ENCODE data around the gene DUSP3.

DUSP3 gene

DNA sequence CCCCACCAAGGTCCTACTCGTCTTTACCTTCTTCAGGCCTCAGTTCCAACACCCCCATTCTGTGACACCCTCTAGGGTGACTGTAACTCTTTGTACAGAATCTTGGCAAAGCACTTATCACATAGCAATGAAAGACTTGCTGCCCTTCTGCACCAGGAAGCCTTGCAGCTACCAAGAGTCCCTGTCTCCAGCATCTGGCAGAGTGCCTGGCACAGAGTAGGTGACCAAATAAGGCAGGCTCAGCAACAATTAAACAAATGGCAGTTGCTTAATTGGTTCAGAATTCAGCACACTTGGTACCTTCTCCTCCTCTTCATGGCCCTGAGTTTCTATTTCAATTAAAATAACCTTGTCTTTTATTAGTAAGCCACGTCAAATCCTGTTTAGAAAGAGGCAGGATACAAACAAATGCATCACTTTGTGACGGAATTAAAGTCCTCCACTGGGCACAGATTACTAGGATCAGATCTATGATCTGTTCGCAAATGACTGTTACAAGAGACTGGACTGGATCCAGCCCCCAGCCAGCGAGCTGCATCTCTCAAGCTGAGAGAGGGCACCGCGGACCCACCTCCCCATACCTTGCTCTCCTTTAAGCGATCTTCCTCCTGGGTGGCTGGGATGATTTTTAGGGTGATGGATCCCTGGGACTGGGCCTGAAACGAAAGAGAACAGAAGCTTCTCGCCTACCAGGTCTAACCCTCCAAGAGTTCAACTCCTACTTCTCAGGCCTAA is 44.7 kb upstream of the DUSP3 start:
- H3K27ac ChIP-seq (ENCODE audit: low read length) = no peak overlapping the region
- H3K9me3 ChIP-seq (ENCODE audit: insufficient read depth, low read length) = no peaks in the 10 kb centered on the region
- H3K79me2 ChIP-seq (ENCODE audit: low read length) = no peaks in the 10 kb centered on the region
- no peak overlapping the region for H3K4me3 ChIP-seq (ENCODE audit: low read length)
- no peaks in the 10 kb centered on the region for H3K27me3 ChIP-seq (ENCODE audit: low read depth, low read length)
- H3K36me3 ChIP-seq (replicated peaks; ENCODE audit: low read depth, low read length) = no peaks in the 10 kb centered on the region
- no peaks in the 10 kb centered on the region for H4K20me1 ChIP-seq (ENCODE audit: insufficient read depth, low read length)
- TF ChIP-seq, protein P1, sequence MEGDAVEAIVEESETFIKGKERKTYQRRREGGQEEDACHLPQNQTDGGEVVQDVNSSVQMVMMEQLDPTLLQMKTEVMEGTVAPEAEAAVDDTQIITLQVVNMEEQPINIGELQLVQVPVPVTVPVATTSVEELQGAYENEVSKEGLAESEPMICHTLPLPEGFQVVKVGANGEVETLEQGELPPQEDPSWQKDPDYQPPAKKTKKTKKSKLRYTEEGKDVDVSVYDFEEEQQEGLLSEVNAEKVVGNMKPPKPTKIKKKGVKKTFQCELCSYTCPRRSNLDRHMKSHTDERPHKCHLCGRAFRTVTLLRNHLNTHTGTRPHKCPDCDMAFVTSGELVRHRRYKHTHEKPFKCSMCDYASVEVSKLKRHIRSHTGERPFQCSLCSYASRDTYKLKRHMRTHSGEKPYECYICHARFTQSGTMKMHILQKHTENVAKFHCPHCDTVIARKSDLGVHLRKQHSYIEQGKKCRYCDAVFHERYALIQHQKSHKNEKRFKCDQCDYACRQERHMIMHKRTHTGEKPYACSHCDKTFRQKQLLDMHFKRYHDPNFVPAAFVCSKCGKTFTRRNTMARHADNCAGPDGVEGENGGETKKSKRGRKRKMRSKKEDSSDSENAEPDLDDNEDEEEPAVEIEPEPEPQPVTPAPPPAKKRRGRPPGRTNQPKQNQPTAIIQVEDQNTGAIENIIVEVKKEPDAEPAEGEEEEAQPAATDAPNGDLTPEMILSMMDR (IDR thresholded peaks at IDR 0.05; ENCODE audit: low read depth, low read length) = no peak
- TF ChIP-seq EZH2phosphoT487 (IDR thresholded peaks at IDR 0.05; ENCODE audit: low read depth) = no peak
- H2AFZ ChIP-seq (ENCODE audit: low read depth, low read length) = no peak overlapping the region
- H3K4me2 ChIP-seq (ENCODE audit: low read length) = no peak overlapping the region
- H3K4me1 ChIP-seq (ENCODE audit: low read length) = no peaks in the 10 kb centered on the region
- no peak overlapping the region for H3K9ac ChIP-seq (ENCODE audit: low read length)

DNA sequence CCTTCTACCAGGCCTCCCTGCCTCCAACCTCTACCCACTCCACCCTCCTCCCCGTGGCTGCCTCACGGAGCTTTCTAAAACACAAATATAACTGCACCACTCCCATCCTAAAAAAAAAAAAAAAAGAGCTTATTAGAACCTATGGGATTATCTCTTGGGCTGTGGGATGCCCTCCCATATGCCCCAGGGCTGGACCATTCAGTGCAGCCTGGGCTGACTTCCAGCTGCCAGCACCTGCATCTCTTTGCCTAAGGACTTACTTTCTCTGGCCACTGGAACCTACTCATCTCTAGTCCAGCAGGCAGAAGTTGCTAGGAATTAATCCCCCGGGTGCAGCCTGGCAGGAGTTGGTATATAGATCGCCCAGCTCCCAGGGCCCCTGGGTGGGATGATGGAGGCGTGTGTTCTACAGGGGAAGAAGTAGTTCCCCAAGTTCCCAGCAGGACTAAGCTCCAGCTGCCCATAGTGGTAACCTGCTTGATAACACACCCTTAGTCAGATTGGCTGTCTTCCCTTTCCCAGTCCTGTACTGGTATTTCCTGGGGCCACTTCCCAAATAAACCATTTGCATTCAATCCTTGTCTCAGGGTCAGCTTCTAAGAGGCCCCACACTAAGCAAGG is 43.9 kb upstream of the DUSP3 start:
- Histone ChIP-seq H3K27me3 (ENCODE audit: low read depth, low read length) (no peaks in the 10 kb centered on the region), H4K20me1 (ENCODE audit: insufficient read depth, low read length) (no peaks in the 10 kb centered on the region), H3K4me2 (ENCODE audit: low read length) (no peak overlapping the region), H3K27ac (ENCODE audit: low read length) (no peak overlapping the region), H3K9ac (ENCODE audit: low read length) (no peak overlapping the region), H3K9me3 (ENCODE audit: insufficient read depth, low read length) (no peaks in the 10 kb centered on the region), H2AFZ (ENCODE audit: low read depth, low read length) (no peak overlapping the region), H3K79me2 (ENCODE audit: low read length) (no peaks in the 10 kb centered on the region), H3K4me3 (ENCODE audit: low read length) (no peak overlapping the region), H3K4me1 (ENCODE audit: low read length) (no peaks in the 10 kb centered on the region), H3K36me3 (replicated peaks; ENCODE audit: low read depth, low read length) (no peaks in the 10 kb centered on the region)
- no peak for TF ChIP-seq EZH2phosphoT487 (IDR thresholded peaks at IDR 0.05; ENCODE audit: low read depth)
- TF ChIP-seq, protein P1 (IDR thresholded peaks at IDR 0.05; ENCODE audit: low read depth, low read length) = no peak

DNA sequence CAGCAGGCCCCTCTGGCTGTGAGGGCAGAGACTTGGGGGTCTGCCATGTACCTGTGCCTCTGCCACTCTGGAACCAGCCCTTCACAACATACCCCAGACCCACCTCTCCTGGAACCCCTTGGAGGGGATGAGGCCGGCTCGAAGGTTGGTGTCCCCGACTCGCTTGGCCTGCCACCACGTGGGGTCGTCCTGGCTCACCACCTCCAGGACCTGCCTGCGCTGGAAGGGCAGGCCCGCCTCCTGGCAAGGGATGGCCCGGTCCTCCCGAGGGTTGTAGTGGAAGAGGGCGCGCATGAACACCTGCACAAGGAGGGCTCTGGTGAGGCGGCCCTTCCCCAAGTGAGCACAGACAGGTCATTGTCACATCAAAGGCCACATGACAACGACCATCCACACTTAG is 42.0 kb upstream of the DUSP3 start:
- Histone ChIP-seq H2AFZ (ENCODE audit: low read depth, low read length) (no peak overlapping the region), H3K36me3 (replicated peaks; ENCODE audit: low read depth, low read length) (no peaks in the 10 kb centered on the region), H3K9ac (ENCODE audit: low read length) (no peak overlapping the region), H4K20me1 (ENCODE audit: insufficient read depth, low read length) (no peaks in the 10 kb centered on the region), H3K4me3 (ENCODE audit: low read length) (no peak overlapping the region), H3K27ac (ENCODE audit: low read length) (no peak overlapping the region), H3K9me3 (ENCODE audit: insufficient read depth, low read length) (no peaks in the 10 kb centered on the region), H3K27me3 (ENCODE audit: low read depth, low read length) (no peaks in the 10 kb centered on the region), H3K79me2 (ENCODE audit: low read length) (no peaks in the 10 kb centered on the region), H3K4me1 (ENCODE audit: low read length) (no peaks in the 10 kb centered on the region), H3K4me2 (ENCODE audit: low read length) (no peak overlapping the region)
- no peak for TF ChIP-seq EZH2phosphoT487 (IDR thresholded peaks at IDR 0.05; ENCODE audit: low read depth)
- TF ChIP-seq, protein P1 (IDR thresholded peaks at IDR 0.05; ENCODE audit: low read depth, low read length) = no peak

DNA sequence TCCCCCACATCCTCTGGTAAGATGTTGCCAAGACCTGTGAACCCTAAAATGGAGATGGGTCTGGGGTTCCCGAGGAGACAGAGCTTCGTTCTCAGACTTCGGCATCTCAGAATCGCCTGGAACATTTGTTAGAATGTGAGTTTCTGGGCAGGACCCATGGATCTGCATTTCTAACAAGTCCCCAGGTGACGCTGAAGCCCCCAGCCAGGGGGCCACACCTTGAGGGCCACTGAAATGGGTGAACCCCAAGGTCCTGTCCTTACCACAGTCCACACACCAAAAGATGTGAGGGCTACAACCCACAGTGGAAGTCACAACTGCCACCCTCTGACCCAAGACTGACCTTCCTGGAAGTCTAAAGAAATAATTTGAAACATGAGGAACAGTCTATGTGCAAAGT is 40.2 kb upstream of the DUSP3 start:
- no peaks in the 10 kb centered on the region for H3K27me3 ChIP-seq (ENCODE audit: low read depth, low read length)
- no peak overlapping the region for H2AFZ ChIP-seq (ENCODE audit: low read depth, low read length)
- H3K4me2 ChIP-seq (ENCODE audit: low read length) = no peak overlapping the region
- H3K9me3 ChIP-seq (ENCODE audit: insufficient read depth, low read length) = no peaks in the 10 kb centered on the region
- no peak for TF ChIP-seq EZH2phosphoT487 (IDR thresholded peaks at IDR 0.05; ENCODE audit: low read depth)
- TF ChIP-seq, protein P1 (IDR thresholded peaks at IDR 0.05; ENCODE audit: low read depth, low read length) = no peak
- no peaks in the 10 kb centered on the region for H4K20me1 ChIP-seq (ENCODE audit: insufficient read depth, low read length)
- H3K4me1 ChIP-seq (ENCODE audit: low read length) = no peaks in the 10 kb centered on the region
- H3K9ac ChIP-seq (ENCODE audit: low read length) = no peak overlapping the region
- H3K4me3 ChIP-seq (ENCODE audit: low read length) = no peak overlapping the region
- H3K27ac ChIP-seq (ENCODE audit: low read length) = no peak overlapping the region
- no peaks in the 10 kb centered on the region for H3K36me3 ChIP-seq (replicated peaks; ENCODE audit: low read depth, low read length)
- no peaks in the 10 kb centered on the region for H3K79me2 ChIP-seq (ENCODE audit: low read length)
